Fibroblast of lung (primary cell): ENCODE results near the gene MACROD2. TPM values are rescaled to one million over a fixed set of nuclear protein-coding genes. Genes with fewer than 3 reads are reported as not detected.

Source experiments
- DNase-seq, 2 donors: peaks; one replicate each; pipeline versions ENCODE4 v3.0.0 to v3.0.0-alpha.2; 2010; ENCODE audit warnings: low read depth in 2 of 2
- H2AFZ ChIP-seq: 2 replicates; pipeline ENCODE4 v1.5.1; 2012; ENCODE audit warnings: low read length, control low read depth, inconsistent platforms
- H3K27ac ChIP-seq: 2 replicates; pipeline ENCODE4 v1.5.1; 2011; ENCODE audit warnings: low read length, control low read depth; ENCODE audit not compliant: insufficient read depth
- H3K27me3 ChIP-seq: 2 replicates; pipeline ENCODE4 v1.5.1; 2011; ENCODE audit warnings: mild to moderate bottlenecking, low read length; ENCODE audit not compliant: control insufficient read depth, insufficient read depth
- H3K36me3 ChIP-seq: 2 replicates; pipeline ENCODE4 v1.5.1; 2011; ENCODE audit warnings: low read length; ENCODE audit not compliant: control insufficient read depth, insufficient read depth
- H3K4me1 ChIP-seq: 2 replicates; pipeline ENCODE4 v1.5.1; 2011; ENCODE audit warnings: low read length; ENCODE audit not compliant: control insufficient read depth, insufficient read depth; ENCODE audit errors: extremely low read depth
- H3K4me2 ChIP-seq: 2 replicates; pipeline ENCODE4 v1.5.1; 2011; ENCODE audit warnings: low read length, control low read depth; ENCODE audit not compliant: insufficient read depth; ENCODE audit errors: extremely low read depth
- H3K4me3 ChIP-seq, 4 experiments: fragments of 200-600 bp in 1 of 4; sonication (generic) in 1 of 4; replicated peaks in 1 of 4; 2 replicates each; pipeline ENCODE4 v1.5.1; 2011 to 2016; ENCODE audit warnings: low read length in 4 of 4, low read depth in 3 of 4, mild to moderate bottlenecking in 3 of 4, control low read depth in 2 of 4, inconsistent platforms in 1 of 4, mixed read lengths in 1 of 4; ENCODE audit not compliant: insufficient read depth in 1 of 4; ENCODE audit errors: control extremely low read depth in 1 of 4
- H3K79me2 ChIP-seq: 2 replicates; pipeline ENCODE4 v1.5.1; 2012; ENCODE audit warnings: mild to moderate bottlenecking, low read length, inconsistent platforms; ENCODE audit not compliant: control insufficient read depth, insufficient read depth
- H3K9ac ChIP-seq: 2 replicates; pipeline ENCODE4 v1.5.1; 2011; ENCODE audit warnings: mild to moderate bottlenecking, low read length, control low read depth; ENCODE audit not compliant: insufficient read depth
- H3K9me3 ChIP-seq: 2 replicates; pipeline ENCODE4 v1.5.1; 2012; ENCODE audit warnings: low read depth, low read length; ENCODE audit not compliant: control insufficient read depth, insufficient read depth
- H4K20me1 ChIP-seq: 2 replicates; pipeline ENCODE4 v1.5.1; 2011; ENCODE audit warnings: low read length; ENCODE audit not compliant: control insufficient read depth, insufficient read depth; ENCODE audit errors: extremely low read depth
- EZH2 ChIP-seq: IDR thresholded peaks from 2 replicates; pipeline ENCODE4 v1.5.1; 2012; ENCODE audit warnings: low read length, control low read depth, mild to moderate bottlenecking; ENCODE audit errors: missing control alignments
- polyA plus RNA-seq, 2 donors: library from polyadenylated mRNA; depleted of rRNA in 1 of 2; stranded (reverse) in 1 of 2; unstranded in 1 of 2; fragments of >200 nt; gene quantifications; 2 replicates each; pipeline ENCODE4 v1.2.1, GENCODE V29; 2011 to 2012; ENCODE audit warnings: missing spikeins in 1 of 2
- total RNA-seq: library from RNA; depleted of rRNA; stranded (reverse); fragments of >200 nt; gene quantifications from 2 replicates; pipeline ENCODE4 v1.2.1, GENCODE V29; 2014
- TF ChIP-seq, protein P1 (sequence below), 2 donors: IDR thresholded peaks in 1 of 2; conservative IDR thresholded peaks in 1 of 2; 1 replicate in 1 of 2; 2 replicates in 1 of 2; pipeline ENCODE4 v1.5.1; 2011 to 2012; ENCODE audit warnings: low read length in 2 of 2, control low read depth in 1 of 2, inconsistent platforms in 1 of 2, low read depth in 1 of 2, mild to moderate bottlenecking in 1 of 2

MACROD2 gene
- total and polyA plus RNA-seq, 2 donors (not counting 1 experiment from before 2014, with no cell fraction given) = 0.54 to 1.7 TPM

DNA sequence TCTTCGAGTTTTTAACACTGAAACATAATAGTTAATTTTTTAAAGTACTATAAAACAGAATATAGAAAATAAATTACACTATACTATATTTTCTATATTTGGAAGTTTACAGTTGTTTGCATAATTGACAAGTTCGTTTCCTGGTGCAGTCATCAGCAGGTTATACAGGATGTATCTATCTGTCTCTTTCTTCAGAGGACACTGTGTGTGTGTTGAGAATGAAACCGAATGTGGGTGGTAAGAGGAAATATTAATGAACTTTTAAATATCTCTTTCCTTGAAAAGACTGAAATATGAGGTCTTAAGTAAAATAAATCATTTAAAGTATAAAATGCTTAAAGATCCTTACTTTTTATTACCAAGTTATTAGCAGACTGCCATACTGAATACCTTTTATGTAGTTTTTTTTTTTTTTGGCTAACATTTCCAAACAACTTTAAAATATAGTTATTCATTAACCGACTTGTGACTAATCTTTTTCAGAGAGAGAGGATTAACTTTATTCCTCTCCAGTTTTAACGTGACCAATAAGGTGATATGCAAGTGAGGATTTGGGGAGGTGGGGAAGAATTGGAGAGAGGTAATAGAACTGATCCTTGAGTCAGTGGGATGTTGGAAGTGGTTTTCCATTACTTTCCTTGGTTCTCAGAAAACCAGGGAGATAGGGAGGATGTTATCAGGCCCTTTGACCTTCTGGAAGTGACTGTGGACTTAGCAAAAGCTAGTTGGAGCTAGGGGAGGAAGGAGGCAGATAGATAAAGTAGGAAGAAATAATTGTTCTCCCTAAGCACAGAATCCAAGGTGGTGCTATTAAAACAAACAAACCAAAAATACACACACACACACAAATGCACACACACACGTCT is 722.1 kb downstream of the MACROD2 start:
- Histone ChIP-seq H3K4me3 (no peak overlapping the region), H3K4me2 (no peak overlapping the region), H3K27ac (no peak overlapping the region), H4K20me1 (no peaks in the 10 kb centered on the region), H3K9me3 (no peaks in the 10 kb centered on the region), H3K79me2 (no peaks in the 10 kb centered on the region), H3K9ac (no peak overlapping the region), H3K4me1 (peaks cover 3% of the 10 kb centered on the region), H2AFZ (no peak overlapping the region), H3K36me3 (no peaks in the 10 kb centered on the region), H3K27me3 (no peaks in the 10 kb centered on the region)
- DNase-seq = no peak
- TF ChIP-seq EZH2 = no peak
- TF ChIP-seq, protein P1, sequence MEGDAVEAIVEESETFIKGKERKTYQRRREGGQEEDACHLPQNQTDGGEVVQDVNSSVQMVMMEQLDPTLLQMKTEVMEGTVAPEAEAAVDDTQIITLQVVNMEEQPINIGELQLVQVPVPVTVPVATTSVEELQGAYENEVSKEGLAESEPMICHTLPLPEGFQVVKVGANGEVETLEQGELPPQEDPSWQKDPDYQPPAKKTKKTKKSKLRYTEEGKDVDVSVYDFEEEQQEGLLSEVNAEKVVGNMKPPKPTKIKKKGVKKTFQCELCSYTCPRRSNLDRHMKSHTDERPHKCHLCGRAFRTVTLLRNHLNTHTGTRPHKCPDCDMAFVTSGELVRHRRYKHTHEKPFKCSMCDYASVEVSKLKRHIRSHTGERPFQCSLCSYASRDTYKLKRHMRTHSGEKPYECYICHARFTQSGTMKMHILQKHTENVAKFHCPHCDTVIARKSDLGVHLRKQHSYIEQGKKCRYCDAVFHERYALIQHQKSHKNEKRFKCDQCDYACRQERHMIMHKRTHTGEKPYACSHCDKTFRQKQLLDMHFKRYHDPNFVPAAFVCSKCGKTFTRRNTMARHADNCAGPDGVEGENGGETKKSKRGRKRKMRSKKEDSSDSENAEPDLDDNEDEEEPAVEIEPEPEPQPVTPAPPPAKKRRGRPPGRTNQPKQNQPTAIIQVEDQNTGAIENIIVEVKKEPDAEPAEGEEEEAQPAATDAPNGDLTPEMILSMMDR (conservative IDR thresholded peaks at IDR 0.05 in 1 of 2, IDR thresholded peaks at IDR 0.05 in 1 of 2; ENCODE audit: low read depth in 1 of 2, low read length in 2 of 2) = no peak

DNA sequence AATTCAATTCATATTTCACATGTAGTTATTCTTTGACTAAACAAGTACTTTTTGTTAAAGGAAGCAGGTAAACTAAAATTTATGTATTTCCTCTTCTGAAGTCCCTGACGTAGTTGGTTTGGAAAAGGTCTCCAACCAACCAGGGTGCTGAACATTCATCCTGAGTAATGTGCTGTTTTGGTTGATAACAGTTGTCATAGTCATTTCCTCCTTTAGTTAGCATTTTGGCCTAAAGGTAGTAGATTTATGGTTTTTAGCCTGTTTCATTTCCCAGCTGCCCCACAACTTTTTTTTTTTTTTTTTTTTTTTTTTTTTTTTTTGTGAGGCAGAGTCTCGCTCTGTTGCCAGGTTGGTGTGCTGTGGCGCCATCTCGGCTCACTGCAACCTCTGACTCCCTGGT is 724.9 kb downstream of the MACROD2 start:
- H3K36me3 ChIP-seq = no peaks in the 10 kb centered on the region
- H3K4me2 ChIP-seq = no peak overlapping the region
- no peaks in the 10 kb centered on the region for H3K9me3 ChIP-seq
- H2AFZ ChIP-seq = no peak overlapping the region
- no peak overlapping the region for H3K4me3 ChIP-seq
- TF ChIP-seq EZH2 = no peak
- no peak overlapping the region for H3K27ac ChIP-seq
- H3K4me1 ChIP-seq = no peaks in the 10 kb centered on the region
- H3K79me2 ChIP-seq = no peaks in the 10 kb centered on the region
- no peaks in the 10 kb centered on the region for H3K27me3 ChIP-seq
- H3K9ac ChIP-seq = no peak overlapping the region
- DNase-seq = no peak
- H4K20me1 ChIP-seq = no peaks in the 10 kb centered on the region

DNA sequence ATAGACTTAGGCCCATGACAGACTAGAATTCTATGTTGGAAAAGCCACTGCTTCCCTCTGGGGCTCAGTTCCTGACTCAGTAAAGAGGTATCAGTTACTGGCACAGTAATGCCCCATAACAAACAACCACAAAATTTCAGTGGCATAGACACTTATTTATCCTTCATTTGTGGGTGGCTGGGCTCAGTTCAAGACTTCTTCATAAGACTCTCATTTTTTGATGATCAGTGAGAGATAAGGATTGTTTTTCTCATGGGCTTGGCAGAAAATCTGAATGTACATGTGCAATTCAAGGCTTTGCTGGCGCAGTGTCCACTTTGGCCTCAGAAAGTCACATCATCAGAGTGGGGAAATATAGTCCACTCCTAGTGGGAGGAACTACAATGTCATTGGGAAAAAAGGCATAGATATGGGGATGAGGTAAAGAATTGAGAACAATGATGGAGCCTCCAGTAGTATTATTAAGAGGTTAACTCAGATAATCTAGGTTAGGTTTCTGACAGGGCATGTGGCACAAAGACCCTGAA is 726.7 kb downstream of the MACROD2 start:
- Histone ChIP-seq H3K27ac (no peak overlapping the region), H3K79me2 (no peaks in the 10 kb centered on the region), H3K36me3 (no peaks in the 10 kb centered on the region), H2AFZ (no peak overlapping the region), H3K9me3 (no peaks in the 10 kb centered on the region), H3K4me2 (no peak overlapping the region), H3K27me3 (no peaks in the 10 kb centered on the region), H3K9ac (no peak overlapping the region), H3K4me3 (no peak overlapping the region), H4K20me1 (no peaks in the 10 kb centered on the region), H3K4me1 (no peaks in the 10 kb centered on the region)
- no peak for TF ChIP-seq EZH2
- TF ChIP-seq, protein P1 (conservative IDR thresholded peaks at IDR 0.05 in 1 of 2, IDR thresholded peaks at IDR 0.05 in 1 of 2; ENCODE audit: low read depth in 1 of 2, low read length in 2 of 2) = no peak
- peak in 1 of 2 donors; percentile 4 for DNase-seq
